Measurements from ENCODE around the gene HAUS5. TPM values are rescaled to one million over a fixed set of nuclear protein-coding genes. Genes with fewer than 3 reads are reported as not detected.

Gene HAUS5
- total RNA-seq, 1 experiment from 2014 or later = 33.5 TPM

- intact Hi-C loops (cut with micrococcal nuclease; ENCODE audit: unreplicated experiment) = loop anchor here (10.0 kb wide), 1 partner anchor 285 kb away; the partner anchor contains the start of gene FFAR3
- ChIA-PET CTCF (no interaction called here), POLR2A (ENCODE audit: low non-redundant PET) (no interaction called here)
- TF ChIP-seq CTCF (conservative IDR thresholded peaks at IDR 0.05; ENCODE audit: low read depth, low read length) = no peak
- no peak for TF ChIP-seq EZH2 (IDR thresholded peaks at IDR 0.05; ENCODE audit: borderline replicate concordance, low read depth, low read length, poor library complexity, severe bottlenecking)
- no peak overlapping the region for H3K27ac ChIP-seq (ENCODE audit: low read depth, low read length, poor library complexity, severe bottlenecking)
- peaks cover 22% of the 10 kb centered on the region for H3K36me3 ChIP-seq (ENCODE audit: insufficient read depth, low read length, poor library complexity, severe bottlenecking)
- no peaks in the 10 kb centered on the region for H3K9me3 ChIP-seq (ENCODE audit: low read depth, low read length, poor library complexity, severe bottlenecking)
- peaks cover 17% of the 10 kb centered on the region for H3K4me1 ChIP-seq (ENCODE audit: insufficient read depth, low read length, poor library complexity, severe bottlenecking)
- no TSS peak for BruUV-seq (replicated peaks)
- no peaks in the 10 kb centered on the region for H3K27me3 ChIP-seq (replicated peaks; ENCODE audit: insufficient read depth, low read depth, low read length, poor library complexity)
- no peak for DNase-seq (ENCODE audit: low spot score)
- no peak overlapping the region for H3K4me3 ChIP-seq (ENCODE audit: low read depth, low read length, poor library complexity, severe bottlenecking)
Observed at GRCh38 chr19:35639863-35640262, 27.3 kb downstream of the HAUS5 start.

DNA sequence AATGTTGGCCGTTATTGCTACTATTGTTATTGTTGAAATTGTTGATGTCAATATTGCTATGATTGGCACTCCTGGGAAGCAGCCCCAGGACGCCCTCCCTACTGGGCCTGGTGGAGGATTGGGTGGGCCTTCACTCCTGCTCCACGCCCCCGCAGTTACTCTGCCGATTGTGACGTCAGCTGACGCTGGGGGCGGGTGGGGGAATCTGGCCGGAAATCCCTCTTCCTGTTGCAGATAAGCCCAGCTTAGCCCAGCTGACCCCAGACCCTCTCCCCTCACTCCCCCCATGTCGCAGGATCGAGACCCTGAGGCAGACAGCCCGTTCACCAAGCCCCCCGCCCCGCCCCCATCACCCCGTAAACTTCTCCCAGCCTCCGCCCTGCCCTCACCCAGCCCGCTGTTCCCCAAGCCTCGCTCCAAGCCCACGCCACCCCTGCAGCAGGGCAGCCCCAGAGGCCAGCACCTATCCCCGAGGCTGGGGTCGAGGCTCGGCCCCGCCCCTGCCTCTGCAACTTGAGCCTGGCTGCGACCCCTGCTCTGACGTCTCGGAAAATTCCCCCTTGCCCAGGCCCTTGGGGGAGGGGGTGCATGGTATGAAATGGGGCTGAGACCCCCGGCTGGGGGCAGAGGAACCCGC, 29.1 kb downstream of the HAUS5 start, which contains the start of gene ETV2:
Gene ETV2 (plus strand): TSS at position 231 of the 637 bp plus-strand sequence. CDS start 716 bp downstream, outside the sequence.
- peak; percentile 62 for DNase-seq (ENCODE audit: low spot score)
- H3K27me3 ChIP-seq (replicated peaks; ENCODE audit: insufficient read depth, low read depth, low read length, poor library complexity) = no peaks in the 10 kb centered on the region
- ChIA-PET CTCF (no interaction called here), POLR2A (ENCODE audit: low non-redundant PET) (interaction anchor here (0.7 kb wide), 1 partner anchor 93 kb away, joined by 3 read pairs; no protein-coding TSS in a partner anchor)
- intact Hi-C loops (cut with micrococcal nuclease; ENCODE audit: unreplicated experiment) = loop anchor here (10.0 kb wide), 1 partner anchor 287 kb away; the partner anchor contains the start of gene FFAR3
- no TSS peak for BruUV-seq (replicated peaks)
- H3K4me3 ChIP-seq (ENCODE audit: low read depth, low read length, poor library complexity, severe bottlenecking) = no peak within 1 kb of the TSS
- peaks cover 16% of the 10 kb centered on the region for H3K36me3 ChIP-seq (ENCODE audit: insufficient read depth, low read length, poor library complexity, severe bottlenecking)
- no peaks in the 10 kb centered on the region for H3K9me3 ChIP-seq (ENCODE audit: low read depth, low read length, poor library complexity, severe bottlenecking)
- H3K27ac ChIP-seq (ENCODE audit: low read depth, low read length, poor library complexity, severe bottlenecking) = peak within 1 kb of the TSS; percentile 85
- peaks cover 17% of the 10 kb centered on the region for H3K4me1 ChIP-seq (ENCODE audit: insufficient read depth, low read length, poor library complexity, severe bottlenecking)
- TF ChIP-seq EZH2 (IDR thresholded peaks at IDR 0.05; ENCODE audit: borderline replicate concordance, low read depth, low read length, poor library complexity, severe bottlenecking) = no peak
- no peak for TF ChIP-seq CTCF (conservative IDR thresholded peaks at IDR 0.05; ENCODE audit: low read depth, low read length)

DNA sequence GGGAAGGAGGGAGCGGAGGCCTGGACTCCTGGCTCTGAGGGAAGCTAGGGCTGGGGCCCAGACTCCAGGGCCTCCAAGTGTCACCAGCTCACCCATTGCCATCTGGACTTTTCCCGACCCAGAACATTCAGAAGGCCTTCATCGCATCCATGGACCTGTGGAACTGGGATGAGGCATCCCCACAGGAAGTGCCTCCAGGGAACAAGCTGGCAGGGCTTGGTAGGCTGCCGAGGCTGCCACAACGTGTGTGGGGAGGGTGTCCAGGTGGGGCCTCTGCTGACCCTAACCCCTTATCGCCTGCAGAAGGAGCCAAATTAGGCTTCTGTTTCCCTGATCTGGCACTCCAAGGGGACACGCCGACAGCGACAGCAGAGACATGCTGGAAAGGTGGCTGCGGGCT, 29.8 kb downstream of the HAUS5 start:
- Histone ChIP-seq H3K27me3 (replicated peaks; ENCODE audit: insufficient read depth, low read depth, low read length, poor library complexity) (no peaks in the 10 kb centered on the region), H3K4me1 (ENCODE audit: insufficient read depth, low read length, poor library complexity, severe bottlenecking) (peaks cover 17% of the 10 kb centered on the region), H3K4me3 (ENCODE audit: low read depth, low read length, poor library complexity, severe bottlenecking) (no peak overlapping the region), H3K36me3 (ENCODE audit: insufficient read depth, low read length, poor library complexity, severe bottlenecking) (peaks cover 10% of the 10 kb centered on the region), H3K27ac (ENCODE audit: low read depth, low read length, poor library complexity, severe bottlenecking) (peak overlapping the region; percentile 85), H3K9me3 (ENCODE audit: low read depth, low read length, poor library complexity, severe bottlenecking) (no peaks in the 10 kb centered on the region)
- BruUV-seq (replicated peaks) = no TSS peak
- ChIA-PET CTCF (interaction anchor here (0.5 kb wide), 1 partner anchor 178 kb away, joined by 9 read pairs; no protein-coding TSS in a partner anchor), POLR2A (ENCODE audit: low non-redundant PET) (interaction anchor here (0.6 to 0.7 kb wide), 2 partner anchors 29 to 93 kb away, joined by 3 to 4 read pairs; no protein-coding TSS in a partner anchor)
- no peak for TF ChIP-seq CTCF (conservative IDR thresholded peaks at IDR 0.05; ENCODE audit: low read depth, low read length)
- no peak for TF ChIP-seq EZH2 (IDR thresholded peaks at IDR 0.05; ENCODE audit: borderline replicate concordance, low read depth, low read length, poor library complexity, severe bottlenecking)
- no peak for DNase-seq (ENCODE audit: low spot score)
- intact Hi-C loops (cut with micrococcal nuclease; ENCODE audit: unreplicated experiment) = loop anchor here (10.0 kb wide), 1 partner anchor 288 kb away; the partner anchor contains the start of gene FFAR3
